NCI-H1417 treated with DMSO at 0.1 percent for 48 hours (cell line): Measurements from ENCODE around the gene LAMC3.

Source experiments
- DNase-seq: peaks from one replicate; lab custom pipeline; 2025; lab: John Stamatoyannopoulos, UW

The LAMC3 gene

DNA sequence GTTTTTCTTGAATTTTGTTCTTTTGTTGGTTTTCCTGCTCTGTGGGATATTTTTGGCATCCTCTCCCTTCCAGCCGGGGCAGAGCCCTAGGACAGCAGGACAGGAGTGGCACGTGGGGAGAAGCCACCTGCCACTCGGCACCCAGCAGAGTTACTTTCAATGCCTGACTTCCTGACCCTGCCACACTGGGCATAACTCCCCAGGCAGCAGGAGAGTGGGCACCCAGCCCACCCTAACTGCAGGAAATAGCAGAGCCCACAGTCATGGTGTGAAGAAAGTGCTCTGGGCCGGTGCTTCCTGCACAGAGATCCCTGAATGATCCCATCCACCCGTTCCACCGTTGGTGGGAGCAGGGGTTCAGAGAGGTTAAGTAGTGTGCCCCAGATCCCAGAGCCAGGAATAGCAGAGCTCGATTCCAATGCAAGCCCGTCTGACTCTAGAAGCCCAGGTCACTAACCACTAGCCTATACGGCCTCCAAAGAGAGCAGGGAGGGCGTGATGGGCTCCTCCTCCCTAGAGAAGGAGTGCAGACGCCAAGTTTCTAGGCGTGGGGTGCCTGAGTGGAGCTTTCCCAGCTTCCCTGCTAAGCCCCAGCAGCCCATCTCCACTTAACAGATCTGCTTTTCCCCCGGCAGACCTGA is 108.3 kb downstream of the LAMC3 start:
- no peak for DNase-seq

DNA sequence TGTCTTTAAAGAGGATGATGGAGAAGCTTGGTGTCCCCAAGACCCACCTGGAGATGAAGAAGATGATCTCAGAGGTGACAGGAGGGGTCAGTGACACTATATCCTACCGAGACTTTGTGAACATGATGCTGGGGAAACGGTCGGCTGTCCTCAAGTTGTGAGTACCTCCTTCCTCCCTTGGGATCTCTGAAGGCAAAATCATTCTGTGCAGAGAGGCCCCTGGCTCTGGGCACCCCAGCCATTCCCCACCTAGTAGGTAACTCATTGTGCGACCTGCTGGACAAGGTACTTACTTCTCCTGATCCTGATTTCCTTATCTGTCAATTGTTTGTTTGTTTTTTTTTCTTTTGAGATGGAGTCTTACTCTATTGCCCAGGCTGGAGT is 108.8 kb downstream of the LAMC3 start:
- DNase-seq, result no peak

- no peak for DNase-seq
These were observed 110.6 kb downstream of the LAMC3 start for GRCh38 chr9:131119600-131119999.

DNA sequence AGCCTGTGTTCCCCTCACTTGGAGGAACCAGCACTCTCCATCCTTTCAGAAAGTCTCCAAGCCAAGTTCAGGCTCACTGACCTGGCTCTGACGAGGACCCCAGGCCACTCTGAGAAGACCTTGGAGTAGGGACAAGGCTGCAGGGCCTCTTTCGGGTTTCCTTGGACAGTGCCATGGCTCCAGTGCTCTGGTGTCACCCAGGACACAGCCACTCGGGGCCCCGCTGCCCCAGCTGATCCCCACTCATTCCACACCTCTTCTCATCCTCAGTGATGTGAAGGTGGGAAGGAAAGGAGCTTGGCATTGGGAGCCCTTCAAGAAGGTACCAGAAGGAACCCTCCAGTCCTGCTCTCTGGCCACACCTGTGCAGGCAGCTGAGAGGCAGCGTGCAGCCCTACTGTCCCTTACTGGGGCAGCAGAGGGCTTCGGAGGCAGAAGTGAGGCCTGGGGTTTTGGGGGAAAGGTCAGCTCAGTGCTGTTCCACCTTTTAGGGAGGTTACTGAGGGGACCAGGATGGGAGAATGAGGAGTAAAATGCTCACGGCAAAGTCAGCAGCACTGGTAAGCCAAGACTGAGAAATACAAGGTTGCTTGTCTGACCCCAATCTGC is 111.8 kb downstream of the LAMC3 start:
- DNase-seq, result no peak

- no peak for DNase-seq
These were observed 112.4 kb downstream of the LAMC3 start for GRCh38 chr9:131121346-131121745.

DNA sequence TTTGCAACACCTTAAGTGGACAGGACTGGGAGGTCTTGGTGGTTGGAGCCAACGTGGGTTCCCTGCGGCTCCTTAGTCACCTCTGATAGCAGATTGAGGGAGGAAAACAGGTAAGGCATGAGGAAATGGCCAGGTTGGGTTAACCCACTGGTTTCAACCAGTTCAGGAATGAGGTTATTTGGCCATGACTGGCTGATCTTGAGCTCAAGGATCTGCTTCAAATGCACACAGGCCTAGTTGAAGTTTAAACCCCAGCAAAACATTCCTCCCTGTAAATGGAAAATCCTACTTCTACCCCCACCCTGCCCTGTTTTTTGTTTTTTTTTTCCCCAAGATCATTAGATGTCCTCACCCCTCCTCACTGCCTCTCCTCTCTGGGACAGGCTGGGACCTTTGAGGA is 113.2 kb downstream of the LAMC3 start:
- DNase-seq, result no peak

- no peak for DNase-seq
These were observed 116.0 kb downstream of the LAMC3 start for GRCh38 chr9:131125038-131125287.

- peak; percentile 87 for DNase-seq
These were observed 116.5 kb downstream of the LAMC3 start, which contains the start of gene NUP214 for GRCh38 chr9:131125288-131126058. Gene NUP214 (plus strand): TSS chr9:131125586. CDS start chr9:131125705, 119 bp downstream.

- no peak for DNase-seq
These were observed 117.1 kb downstream of the LAMC3 start for GRCh38 chr9:131126059-131126426.

- no peak for DNase-seq
These were observed 120.2 kb downstream of the LAMC3 start for GRCh38 chr9:131129183-131129582.

- no peak for DNase-seq
These were observed 129.7 kb downstream of the LAMC3 start for GRCh38 chr9:131138676-131139075.

GRCh38 chr9:131140112-131140511 is 131.1 kb downstream of the LAMC3 start:
- no peak for DNase-seq

DNA sequence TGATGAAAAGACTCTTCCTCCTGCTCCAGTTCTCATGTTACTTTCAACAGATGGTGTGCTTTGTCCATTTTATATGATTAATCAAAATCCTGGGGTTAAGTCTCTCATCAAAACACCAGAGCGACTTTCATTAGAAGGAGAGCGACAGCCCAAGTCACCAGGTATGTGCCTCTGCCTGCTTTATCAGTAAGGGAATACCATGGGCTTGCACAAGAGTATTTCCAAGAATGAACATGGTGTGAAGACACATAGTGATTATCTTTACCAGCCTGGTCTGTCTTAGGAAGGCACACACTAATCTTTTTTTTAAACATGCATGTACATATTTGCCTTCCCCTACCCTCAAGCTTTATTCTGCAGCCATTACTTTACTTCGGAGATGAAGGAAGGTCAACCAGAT is 131.6 kb downstream of the LAMC3 start:
- DNase-seq, result no peak

GRCh38 chr9:131142160-131142559 is 133.2 kb downstream of the LAMC3 start:
- DNase-seq, result no peak
